ENCODE data around the gene FAM24B. TPM values are rescaled to one million over a fixed set of nuclear protein-coding genes. Genes with fewer than 3 reads are reported as not detected.

FAM24B gene
- total and polyA plus RNA-seq, 2 experiments from 2014 or later: 6.5 to 14.5 TPM

GRCh38 chr10:122802282-122802681, 77.1 kb downstream of the FAM24B start (continued):
- TF ChIP-seq, protein P1, sequence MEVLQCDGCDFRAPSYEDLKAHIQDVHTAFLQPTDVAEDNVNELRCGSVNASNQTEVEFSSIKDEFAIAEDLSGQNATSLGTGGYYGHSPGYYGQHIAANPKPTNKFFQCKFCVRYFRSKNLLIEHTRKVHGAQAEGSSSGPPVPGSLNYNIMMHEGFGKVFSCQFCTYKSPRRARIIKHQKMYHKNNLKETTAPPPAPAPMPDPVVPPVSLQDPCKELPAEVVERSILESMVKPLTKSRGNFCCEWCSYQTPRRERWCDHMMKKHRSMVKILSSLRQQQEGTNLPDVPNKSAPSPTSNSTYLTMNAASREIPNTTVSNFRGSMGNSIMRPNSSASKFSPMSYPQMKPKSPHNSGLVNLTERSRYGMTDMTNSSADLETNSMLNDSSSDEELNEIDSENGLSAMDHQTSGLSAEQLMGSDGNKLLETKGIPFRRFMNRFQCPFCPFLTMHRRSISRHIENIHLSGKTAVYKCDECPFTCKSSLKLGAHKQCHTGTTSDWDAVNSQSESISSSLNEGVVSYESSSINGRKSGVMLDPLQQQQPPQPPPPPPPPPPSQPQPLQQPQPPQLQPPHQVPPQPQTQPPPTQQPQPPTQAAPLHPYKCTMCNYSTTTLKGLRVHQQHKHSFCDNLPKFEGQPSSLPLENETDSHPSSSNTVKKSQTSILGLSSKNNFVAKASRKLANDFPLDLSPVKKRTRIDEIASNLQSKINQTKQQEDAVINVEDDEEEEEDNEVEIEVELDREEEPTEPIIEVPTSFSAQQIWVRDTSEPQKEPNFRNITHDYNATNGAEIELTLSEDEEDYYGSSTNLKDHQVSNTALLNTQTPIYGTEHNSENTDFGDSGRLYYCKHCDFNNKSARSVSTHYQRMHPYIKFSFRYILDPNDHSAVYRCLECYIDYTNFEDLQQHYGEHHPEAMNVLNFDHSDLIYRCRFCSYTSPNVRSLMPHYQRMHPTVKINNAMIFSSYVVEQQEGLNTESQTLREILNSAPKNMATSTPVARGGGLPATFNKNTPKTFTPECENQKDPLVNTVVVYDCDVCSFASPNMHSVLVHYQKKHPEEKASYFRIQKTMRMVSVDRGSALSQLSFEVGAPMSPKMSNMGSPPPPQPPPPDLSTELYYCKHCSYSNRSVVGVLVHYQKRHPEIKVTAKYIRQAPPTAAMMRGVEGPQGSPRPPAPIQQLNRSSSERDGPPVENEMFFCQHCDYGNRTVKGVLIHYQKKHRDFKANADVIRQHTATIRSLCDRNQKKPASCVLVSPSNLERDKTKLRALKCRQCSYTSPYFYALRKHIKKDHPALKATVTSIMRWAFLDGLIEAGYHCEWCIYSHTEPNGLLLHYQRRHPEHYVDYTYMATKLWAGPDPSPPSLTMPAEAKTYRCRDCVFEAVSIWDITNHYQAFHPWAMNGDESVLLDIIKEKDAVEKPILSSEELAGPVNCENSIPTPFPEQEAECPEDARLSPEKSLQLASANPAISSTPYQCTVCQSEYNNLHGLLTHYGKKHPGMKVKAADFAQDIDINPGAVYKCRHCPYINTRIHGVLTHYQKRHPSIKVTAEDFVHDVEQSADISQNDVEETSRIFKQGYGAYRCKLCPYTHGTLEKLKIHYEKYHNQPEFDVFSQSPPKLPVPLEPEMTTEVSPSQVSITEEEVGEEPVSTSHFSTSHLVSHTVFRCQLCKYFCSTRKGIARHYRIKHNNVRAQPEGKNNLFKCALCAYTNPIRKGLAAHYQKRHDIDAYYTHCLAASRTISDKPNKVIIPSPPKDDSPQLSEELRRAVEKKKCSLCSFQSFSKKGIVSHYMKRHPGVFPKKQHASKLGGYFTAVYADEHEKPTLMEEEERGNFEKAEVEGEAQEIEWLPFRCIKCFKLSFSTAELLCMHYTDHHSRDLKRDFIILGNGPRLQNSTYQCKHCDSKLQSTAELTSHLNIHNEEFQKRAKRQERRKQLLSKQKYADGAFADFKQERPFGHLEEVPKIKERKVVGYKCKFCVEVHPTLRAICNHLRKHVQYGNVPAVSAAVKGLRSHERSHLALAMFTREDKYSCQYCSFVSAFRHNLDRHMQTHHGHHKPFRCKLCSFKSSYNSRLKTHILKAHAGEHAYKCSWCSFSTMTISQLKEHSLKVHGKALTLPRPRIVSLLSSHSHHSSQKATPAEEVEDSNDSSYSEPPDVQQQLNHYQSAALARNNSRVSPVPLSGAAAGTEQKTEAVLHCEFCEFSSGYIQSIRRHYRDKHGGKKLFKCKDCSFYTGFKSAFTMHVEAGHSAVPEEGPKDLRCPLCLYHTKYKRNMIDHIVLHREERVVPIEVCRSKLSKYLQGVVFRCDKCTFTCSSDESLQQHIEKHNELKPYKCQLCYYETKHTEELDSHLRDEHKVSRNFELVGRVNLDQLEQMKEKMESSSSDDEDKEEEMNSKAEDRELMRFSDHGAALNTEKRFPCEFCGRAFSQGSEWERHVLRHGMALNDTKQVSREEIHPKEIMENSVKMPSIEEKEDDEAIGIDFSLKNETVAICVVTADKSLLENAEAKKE (CRISPR knock-in tag; IDR thresholded peaks at IDR 0.05): no peak
- TF ChIP-seq ETS1 (IDR thresholded peaks at IDR 0.05): no peak
- TF ChIP-seq POLR2AphosphoS5 (IDR thresholded peaks at IDR 0.05; ENCODE audit: low read depth): no peak
- TF ChIP-seq ZNF114 (CRISPR knock-in tag; IDR thresholded peaks at IDR 0.05): no peak
- no peak for TF ChIP-seq JUNB (IDR thresholded peaks at IDR 0.05; ENCODE audit: unreplicated experiment)
- TF ChIP-seq EZH2 (IDR thresholded peaks at IDR 0.05; ENCODE audit: low read depth, unreplicated experiment): no peak
- TF ChIP-seq NANOG (IDR thresholded peaks at IDR 0.05; ENCODE audit: borderline replicate concordance): no peak

Other genes starting within 250 kb of the FAM24B start
- not detected in 2 replicates for gene C10orf120, start 179.7 kb downstream of the FAM24B start, total RNA-seq (2014; rRNA removed; shearing (Covaris generic))
- not detected in 2 replicates for gene C10orf120, start 179.7 kb downstream of the FAM24B start, polyA plus RNA-seq (2016; fragmentation: Nextera tagmentation; extraction: Ambion mirVana)
- 2.8 and 4.1 TPM in 2 replicates for gene CUZD1, start 33.7 kb downstream of the FAM24B start, total RNA-seq (2014; rRNA removed; shearing (Covaris generic))
- 2.5 and 3.1 TPM in 2 replicates for gene CUZD1, start 33.7 kb downstream of the FAM24B start, polyA plus RNA-seq (2016; fragmentation: Nextera tagmentation; extraction: Ambion mirVana)
- gene FAM24A, start 31.0 kb upstream of the FAM24B start, total RNA-seq (2014; rRNA removed; shearing (Covaris generic)): not detected in 2 replicates
- gene FAM24A, start 31.0 kb upstream of the FAM24B start, polyA plus RNA-seq (2016; fragmentation: Nextera tagmentation; extraction: Ambion mirVana): not detected in 2 replicates
- 11.1 and 17.9 TPM in 2 replicates for gene C10orf88, start 74.6 kb upstream of the FAM24B start, total RNA-seq (2014; rRNA removed; shearing (Covaris generic))
- 4.3 and 5.6 TPM in 2 replicates for gene C10orf88, start 74.6 kb upstream of the FAM24B start, polyA plus RNA-seq (2016; fragmentation: Nextera tagmentation; extraction: Ambion mirVana)
- 2.3 and 4.8 TPM in 2 replicates for gene PSTK, start 100.8 kb upstream of the FAM24B start, total RNA-seq (2014; rRNA removed; shearing (Covaris generic))
- gene PSTK, start 100.8 kb upstream of the FAM24B start, polyA plus RNA-seq (2016; fragmentation: Nextera tagmentation; extraction: Ambion mirVana): 9.3 and 9.9 TPM in 2 replicates
- 10.5 and 10.7 TPM in 2 replicates for gene IKZF5, start 129.2 kb upstream of the FAM24B start, total RNA-seq (2014; rRNA removed; shearing (Covaris generic))
- gene IKZF5, start 129.2 kb upstream of the FAM24B start, polyA plus RNA-seq (2016; fragmentation: Nextera tagmentation; extraction: Ambion mirVana): 5.2 and 6.9 TPM in 2 replicates
- 6.5 and 8.5 TPM in 2 replicates for gene ACADSB, start 129.4 kb upstream of the FAM24B start, total RNA-seq (2014; rRNA removed; shearing (Covaris generic))
- gene ACADSB, start 129.4 kb upstream of the FAM24B start, polyA plus RNA-seq (2016; fragmentation: Nextera tagmentation; extraction: Ambion mirVana): 3.7 and 4.1 TPM in 2 replicates

Data from GM23338 (cell line).